ENCODE measurements around the gene EPHA3.

Gene EPHA3

DNA sequence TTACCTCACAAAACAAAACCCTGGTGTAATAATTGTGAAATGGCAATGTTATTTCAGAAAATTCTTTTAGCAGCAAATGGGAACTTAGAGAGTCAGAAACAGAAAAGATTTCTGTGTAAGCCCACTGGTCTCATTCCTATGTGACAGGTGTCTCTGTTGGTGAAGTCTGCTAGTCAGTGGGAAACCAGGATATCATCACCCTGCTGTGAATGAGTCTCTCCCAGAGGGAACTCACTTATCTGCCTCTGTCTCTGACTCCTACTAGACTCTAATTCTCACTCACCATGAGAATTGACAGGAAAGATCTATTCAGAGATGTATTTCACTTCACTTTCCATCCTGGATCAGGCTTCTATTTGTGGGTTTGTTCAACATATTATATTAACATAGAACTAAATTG lies 266.0 kb downstream of the EPHA3 start:
- TF ChIP-seq, protein P1, sequence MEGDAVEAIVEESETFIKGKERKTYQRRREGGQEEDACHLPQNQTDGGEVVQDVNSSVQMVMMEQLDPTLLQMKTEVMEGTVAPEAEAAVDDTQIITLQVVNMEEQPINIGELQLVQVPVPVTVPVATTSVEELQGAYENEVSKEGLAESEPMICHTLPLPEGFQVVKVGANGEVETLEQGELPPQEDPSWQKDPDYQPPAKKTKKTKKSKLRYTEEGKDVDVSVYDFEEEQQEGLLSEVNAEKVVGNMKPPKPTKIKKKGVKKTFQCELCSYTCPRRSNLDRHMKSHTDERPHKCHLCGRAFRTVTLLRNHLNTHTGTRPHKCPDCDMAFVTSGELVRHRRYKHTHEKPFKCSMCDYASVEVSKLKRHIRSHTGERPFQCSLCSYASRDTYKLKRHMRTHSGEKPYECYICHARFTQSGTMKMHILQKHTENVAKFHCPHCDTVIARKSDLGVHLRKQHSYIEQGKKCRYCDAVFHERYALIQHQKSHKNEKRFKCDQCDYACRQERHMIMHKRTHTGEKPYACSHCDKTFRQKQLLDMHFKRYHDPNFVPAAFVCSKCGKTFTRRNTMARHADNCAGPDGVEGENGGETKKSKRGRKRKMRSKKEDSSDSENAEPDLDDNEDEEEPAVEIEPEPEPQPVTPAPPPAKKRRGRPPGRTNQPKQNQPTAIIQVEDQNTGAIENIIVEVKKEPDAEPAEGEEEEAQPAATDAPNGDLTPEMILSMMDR (IDR thresholded peaks at IDR 0.05; ENCODE audit: insufficient read depth, low read length): no peak
- TF ChIP-seq SPI1 (IDR thresholded peaks at IDR 0.05; ENCODE audit: borderline replicate concordance, low read depth): no peak
- no peak for TF ChIP-seq REST (IDR thresholded peaks at IDR 0.05; ENCODE audit: insufficient replicate concordance, low read depth)
- TF ChIP-seq POLR2AphosphoS5 (IDR thresholded peaks at IDR 0.05; ENCODE audit: low read depth): no peak
- no peak for TF ChIP-seq GABPA (IDR thresholded peaks at IDR 0.05; ENCODE audit: low read depth)
- H3K4me3 ChIP-seq (replicated peaks; ENCODE audit: insufficient read depth, low read length): no peak overlapping the region
- DNase-seq (ENCODE audit: low read depth in 1 of 2, low spot score in 1 of 2): no peak
- no peaks in the 10 kb centered on the region for H3K27me3 ChIP-seq (ENCODE audit: insufficient read depth, poor library complexity, severe bottlenecking)
- H3K27ac ChIP-seq (replicated peaks): no peak overlapping the region

DNA sequence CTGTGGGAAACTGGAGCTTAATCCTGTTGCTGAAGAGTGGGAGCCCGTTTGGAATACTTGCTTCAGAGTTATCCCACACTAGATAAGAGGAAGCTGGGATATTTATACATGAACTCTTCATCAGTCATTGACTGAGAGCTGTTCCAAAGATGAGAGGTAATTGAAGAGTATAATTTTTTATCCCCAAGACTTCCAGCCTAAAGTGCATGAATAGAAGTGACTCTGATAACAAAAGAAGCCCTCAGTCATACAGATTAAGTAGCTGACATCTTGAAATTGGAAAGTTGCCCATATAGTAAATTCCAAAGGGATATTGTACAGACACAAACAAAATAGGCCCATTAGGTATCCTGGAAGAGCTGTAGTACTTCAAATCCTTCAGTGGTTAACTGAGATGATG lies 268.0 kb downstream of the EPHA3 start:
- no peak overlapping the region for H3K4me3 ChIP-seq (replicated peaks; ENCODE audit: insufficient read depth, low read length)
- no peaks in the 10 kb centered on the region for H3K27me3 ChIP-seq (ENCODE audit: insufficient read depth, poor library complexity, severe bottlenecking)
- no peak for DNase-seq (ENCODE audit: low read depth in 1 of 2, low spot score in 1 of 2)
- TF ChIP-seq GABPA (IDR thresholded peaks at IDR 0.05; ENCODE audit: low read depth) (no peak), SPI1 (IDR thresholded peaks at IDR 0.05; ENCODE audit: borderline replicate concordance, low read depth) (no peak), REST (IDR thresholded peaks at IDR 0.05; ENCODE audit: insufficient replicate concordance, low read depth) (no peak), POLR2AphosphoS5 (IDR thresholded peaks at IDR 0.05; ENCODE audit: low read depth) (no peak)
- TF ChIP-seq, protein P1 (IDR thresholded peaks at IDR 0.05; ENCODE audit: insufficient read depth, low read length): no peak
- no peak overlapping the region for H3K27ac ChIP-seq (replicated peaks)

DNA sequence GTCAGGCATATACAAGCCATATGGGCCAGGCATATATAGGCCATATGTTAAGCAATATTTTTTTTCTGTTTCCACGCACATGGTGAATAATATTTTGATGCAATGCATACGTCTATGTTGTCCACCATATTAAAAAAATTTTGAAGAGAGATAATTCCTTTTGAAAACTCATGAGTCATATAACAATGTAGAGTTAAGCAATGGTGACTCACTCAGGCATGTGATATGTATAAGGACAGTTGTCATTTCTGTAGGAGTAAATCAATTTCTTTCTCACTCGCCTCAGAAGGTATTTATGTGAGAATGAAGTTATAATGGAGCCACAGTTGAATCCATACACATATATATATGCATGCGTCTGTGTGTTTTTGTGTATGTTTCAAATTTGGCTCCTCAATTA lies 272.6 kb downstream of the EPHA3 start:
- TF ChIP-seq, protein P1 (IDR thresholded peaks at IDR 0.05; ENCODE audit: insufficient read depth, low read length): no peak
- TF ChIP-seq REST (IDR thresholded peaks at IDR 0.05; ENCODE audit: insufficient replicate concordance, low read depth): no peak
- TF ChIP-seq GABPA (IDR thresholded peaks at IDR 0.05; ENCODE audit: low read depth): no peak
- TF ChIP-seq POLR2AphosphoS5 (IDR thresholded peaks at IDR 0.05; ENCODE audit: low read depth): no peak
- no peak for TF ChIP-seq SPI1 (IDR thresholded peaks at IDR 0.05; ENCODE audit: borderline replicate concordance, low read depth)
- H3K27me3 ChIP-seq (ENCODE audit: insufficient read depth, poor library complexity, severe bottlenecking): no peaks in the 10 kb centered on the region
- no peak overlapping the region for H3K27ac ChIP-seq (replicated peaks)
- H3K4me3 ChIP-seq (replicated peaks; ENCODE audit: insufficient read depth, low read length): no peak overlapping the region
- DNase-seq (ENCODE audit: low read depth in 1 of 2, low spot score in 1 of 2): no peak

Measured in HL-60 (cell line).